Islet of Langerhans (tissue), 1 donor: ENCODE data around the gene TM2D3.

ENCODE experiments used
- FAIRE-seq: peaks from one replicate; lab custom pipeline; 2011; peaks lifted over from hg19 to GRCh38; lab: Jason Lieb, UNC

TM2D3 gene

GRCh38 chr15:101604124-101604874 is 47.9 kb downstream of the TM2D3 start:
- no peak for FAIRE-seq

GRCh38 chr15:101602801-101603200 is 49.4 kb downstream of the TM2D3 start:
- no peak for FAIRE-seq

GRCh38 chr15:101600035-101600434 is 52.1 kb downstream of the TM2D3 start:
- FAIRE-seq = no peak

GRCh38 chr15:101599091-101599490 is 53.1 kb downstream of the TM2D3 start:
- no peak for FAIRE-seq

GRCh38 chr15:101597360-101597928 is 54.7 kb downstream of the TM2D3 start:
- FAIRE-seq = no peak

GRCh38 chr15:101596633-101597032 is 55.5 kb downstream of the TM2D3 start:
- FAIRE-seq = no peak
